ENCODE results near the gene TBC1D4. TPM values are rescaled to one million over a fixed set of nuclear protein-coding genes. Genes with fewer than 3 reads are reported as not detected.

TBC1D4 gene
- total RNA-seq, 1 donor from 2014 or later: 5.3 TPM

- Mint-ChIP-seq H3K36me3 (ENCODE audit: unreplicated experiment) (no peaks in the 10 kb centered on the region), H3K4me3 (ENCODE audit: unreplicated experiment) (no peak overlapping the region), H3K9me3 (ENCODE audit: unreplicated experiment) (no peaks in the 10 kb centered on the region), H3K4me1 (ENCODE audit: unreplicated experiment) (peaks cover 16% of the 10 kb centered on the region), H3K27me3 (ENCODE audit: unreplicated experiment) (no peaks in the 10 kb centered on the region), H3K27ac (ENCODE audit: unreplicated experiment) (no peak overlapping the region)
- no peak for DNase-seq (ENCODE audit: extremely low spot score, unreplicated experiment)
- TF ChIP-seq CTCF (IDR thresholded peaks at IDR 0.05): no peak
Observed at GRCh38 chr13:75479102-75479740, 2.7 kb downstream of the TBC1D4 start.

- H3K9me3 Mint-ChIP-seq (ENCODE audit: unreplicated experiment): no peaks in the 10 kb centered on the region
- H3K27ac Mint-ChIP-seq (ENCODE audit: unreplicated experiment): no peak overlapping the region
- no peak overlapping the region for H3K4me3 Mint-ChIP-seq (ENCODE audit: unreplicated experiment)
- no peaks in the 10 kb centered on the region for H3K27me3 Mint-ChIP-seq (ENCODE audit: unreplicated experiment)
- no peak for TF ChIP-seq CTCF (IDR thresholded peaks at IDR 0.05)
- DNase-seq (ENCODE audit: extremely low spot score, unreplicated experiment): no peak
- H3K36me3 Mint-ChIP-seq (ENCODE audit: unreplicated experiment): no peaks in the 10 kb centered on the region
- peaks cover 16% of the 10 kb centered on the region for H3K4me1 Mint-ChIP-seq (ENCODE audit: unreplicated experiment)
Observed at GRCh38 chr13:75478659-75479058, 3.3 kb downstream of the TBC1D4 start.

- H3K27ac Mint-ChIP-seq (ENCODE audit: unreplicated experiment): no peak overlapping the region
- H3K27me3 Mint-ChIP-seq (ENCODE audit: unreplicated experiment): no peaks in the 10 kb centered on the region
- H3K9me3 Mint-ChIP-seq (ENCODE audit: unreplicated experiment): no peaks in the 10 kb centered on the region
- no peak overlapping the region for H3K4me3 Mint-ChIP-seq (ENCODE audit: unreplicated experiment)
- H3K36me3 Mint-ChIP-seq (ENCODE audit: unreplicated experiment): no peaks in the 10 kb centered on the region
- peaks cover 3% of the 10 kb centered on the region for H3K4me1 Mint-ChIP-seq (ENCODE audit: unreplicated experiment)
- no peak for DNase-seq (ENCODE audit: extremely low spot score, unreplicated experiment)
- TF ChIP-seq CTCF (IDR thresholded peaks at IDR 0.05): no peak
Observed at GRCh38 chr13:75474956-75475355, 7.0 kb downstream of the TBC1D4 start.

GRCh38 chr13:75473468-75473867, 8.5 kb downstream of the TBC1D4 start:
- Mint-ChIP-seq H3K27me3 (ENCODE audit: unreplicated experiment) (no peaks in the 10 kb centered on the region), H3K36me3 (ENCODE audit: unreplicated experiment) (no peaks in the 10 kb centered on the region), H3K9me3 (ENCODE audit: unreplicated experiment) (no peaks in the 10 kb centered on the region), H3K27ac (ENCODE audit: unreplicated experiment) (no peak overlapping the region), H3K4me3 (ENCODE audit: unreplicated experiment) (no peak overlapping the region), H3K4me1 (ENCODE audit: unreplicated experiment) (peaks cover 3% of the 10 kb centered on the region)
- no peak for TF ChIP-seq CTCF (IDR thresholded peaks at IDR 0.05)
- no peak for DNase-seq (ENCODE audit: extremely low spot score, unreplicated experiment)

- H3K9me3 Mint-ChIP-seq (ENCODE audit: unreplicated experiment): peaks cover 3% of the 10 kb centered on the region
- DNase-seq (ENCODE audit: extremely low spot score, unreplicated experiment): no peak
- H3K27ac Mint-ChIP-seq (ENCODE audit: unreplicated experiment): no peak overlapping the region
- no peak overlapping the region for H3K4me3 Mint-ChIP-seq (ENCODE audit: unreplicated experiment)
- no peaks in the 10 kb centered on the region for H3K27me3 Mint-ChIP-seq (ENCODE audit: unreplicated experiment)
- H3K36me3 Mint-ChIP-seq (ENCODE audit: unreplicated experiment): peaks cover 2% of the 10 kb centered on the region
- TF ChIP-seq CTCF (IDR thresholded peaks at IDR 0.05): no peak
- H3K4me1 Mint-ChIP-seq (ENCODE audit: unreplicated experiment): peaks cover 3% of the 10 kb centered on the region
Observed at GRCh38 chr13:75470676-75471075, 11.3 kb downstream of the TBC1D4 start.

Measured in osteocyte (in vitro differentiated cells).